OCI-LY1 (cell line): ENCODE measurements around the gene SLC15A4.
"Not testable (repeated sequence)": the region's sequence is repeated elsewhere in the genome, so short reads cannot be mapped to it uniquely, and the experiment has no call there.

Experiments
- H2AFZ ChIP-seq: fragments of 200-600 bp; sonication (generic), shearing (Covaris generic); 2 replicates; pipeline ENCODE4 v1.6.0; 2014; ENCODE audit warnings: antibody characterized with exemption, mild to moderate bottlenecking, low read length
- H3F3A ChIP-seq: fragments of 200-600 bp; sonication (generic), shearing (Covaris generic); 2 replicates; pipeline ENCODE4 v1.6.0; 2014; ENCODE audit warnings: mild to moderate bottlenecking, antibody characterized with exemption, low read length, moderate library complexity; ENCODE audit not compliant: insufficient read depth
- H3K27ac ChIP-seq: fragments of 200-600 bp; sonication (generic); 2 replicates; pipeline ENCODE4 v1.5.1; 2014; ENCODE audit warnings: low read length, mixed run types, mild to moderate bottlenecking, low read depth; ENCODE audit not compliant: poor library complexity, severe bottlenecking
- H3K27me3 ChIP-seq: fragments of 200-600 bp; sonication (generic); 2 replicates; pipeline ENCODE4 v1.6.0; 2014; ENCODE audit warnings: antibody characterized with exemption, mild to moderate bottlenecking, low read length, moderate library complexity; ENCODE audit not compliant: insufficient read depth
- H3K36me3 ChIP-seq: fragments of 200-600 bp; sonication (generic); 2 replicates; pipeline ENCODE4 v1.6.1; 2014; ENCODE audit warnings: mild to moderate bottlenecking, antibody characterized with exemption, low read length, moderate library complexity, mixed read lengths; ENCODE audit not compliant: insufficient read depth
- H3K4me1 ChIP-seq: fragments of 200-600 bp; sonication (generic); 2 replicates; pipeline ENCODE4 v1.5.1; 2014; ENCODE audit warnings: mild to moderate bottlenecking, low read length, moderate library complexity; ENCODE audit not compliant: insufficient read depth, severe bottlenecking
- H3K4me2 ChIP-seq: fragments of 200-600 bp; sonication (generic), shearing (Covaris generic); 2 replicates; pipeline ENCODE4 v1.6.1; 2014; ENCODE audit warnings: low read length
- H3K4me3 ChIP-seq: fragments of 200-600 bp; sonication (generic); 2 replicates; pipeline ENCODE4 v1.5.1; 2014; ENCODE audit warnings: low read length, low read depth, mild to moderate bottlenecking, mixed read lengths; ENCODE audit not compliant: poor library complexity, severe bottlenecking
- H3K79me2 ChIP-seq: fragments of 200-600 bp; shearing (Covaris generic); 2 replicates; pipeline ENCODE4 v1.6.1; 2016; ENCODE audit warnings: mixed run types, low read length, mixed read lengths; ENCODE audit not compliant: insufficient read depth
- H3K9ac ChIP-seq: fragments of 200-600 bp; sonication (generic), shearing (Covaris generic); 2 replicates; pipeline ENCODE4 v1.6.1; 2014; ENCODE audit warnings: mild to moderate bottlenecking, low read length, mixed read lengths
- H3K9me2 ChIP-seq: fragments of 200-600 bp; sonication (generic), shearing (Covaris generic); 2 replicates; pipeline ENCODE4 v1.6.1; 2014; ENCODE audit warnings: low read depth, mild to moderate bottlenecking, low read length, mixed read lengths
- H3K9me3 ChIP-seq: fragments of 200-600 bp; shearing (Covaris generic); 2 replicates; pipeline ENCODE4 v1.6.1; 2014; ENCODE audit warnings: low read length, mixed read lengths
- H4K20me1 ChIP-seq: fragments of 200-600 bp; sonication (generic), shearing (Covaris generic); 2 replicates; pipeline ENCODE4 v1.6.0; 2016; ENCODE audit warnings: mild to moderate bottlenecking, low read length; ENCODE audit not compliant: insufficient read depth
- EZH2 ChIP-seq: fragments of 200-600 bp; sonication (generic), shearing (Covaris generic); IDR thresholded peaks from 2 replicates; pipeline ENCODE4 v1.8.0; 2017; ENCODE audit warnings: borderline replicate concordance, mixed run types, mild to moderate bottlenecking, antibody characterized with exemption, low read length, moderate library complexity, mixed read lengths
- TF ChIP-seq, protein P1 (sequence below): fragments of 200-600 bp; sonication (generic), shearing (Covaris generic); IDR thresholded peaks from 2 replicates; pipeline ENCODE4 v1.5.1; 2017; ENCODE audit warnings: mild to moderate bottlenecking, antibody characterized with exemption, low read length, moderate library complexity, mixed read lengths

SLC15A4 gene

DNA sequence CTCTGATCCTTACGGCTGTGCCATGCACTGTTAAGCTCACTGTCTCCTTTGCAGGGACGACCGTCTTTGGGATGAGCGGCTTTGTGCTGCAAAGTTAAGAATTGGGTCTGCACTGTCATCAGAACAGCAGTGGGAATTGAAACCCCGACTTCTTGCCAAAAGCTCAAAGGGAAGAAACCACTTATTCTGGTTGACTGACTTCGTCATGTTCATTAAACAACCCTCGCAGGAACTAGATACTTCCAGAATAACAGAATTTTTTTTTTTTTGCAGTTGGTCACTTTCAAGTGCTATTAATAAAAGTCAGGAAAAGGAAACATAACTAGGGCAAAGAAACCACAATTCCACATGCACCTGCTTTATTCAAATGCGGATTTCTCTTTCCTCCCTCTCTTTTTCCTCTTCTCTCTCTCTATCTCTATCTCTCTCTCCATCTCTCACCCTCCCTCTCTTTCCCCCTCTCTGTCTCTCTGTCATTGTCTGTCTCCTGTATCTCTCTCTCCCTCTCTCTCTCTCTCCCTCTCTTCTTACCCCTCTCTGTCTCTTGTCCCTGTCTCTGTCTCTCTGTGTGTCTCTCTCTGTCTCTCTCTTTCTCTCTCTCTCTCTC is 17.2 kb upstream of the SLC15A4 start:
- no peaks in the 10 kb centered on the region for H3F3A ChIP-seq
- no peak overlapping the region for H2AFZ ChIP-seq
- H3K4me3 ChIP-seq = no peak overlapping the region
- H3K27me3 ChIP-seq = no peaks in the 10 kb centered on the region
- H3K9ac ChIP-seq = no peak overlapping the region
- no peaks in the 10 kb centered on the region for H3K79me2 ChIP-seq
- no peaks in the 10 kb centered on the region for H3K9me3 ChIP-seq
- H3K36me3 ChIP-seq = no peaks in the 10 kb centered on the region
- H3K9me2 ChIP-seq = no peaks in the 10 kb centered on the region
- peak overlapping the region; percentile 16; the same call in 1 of the 2 replicates for H3K4me2 ChIP-seq
- TF ChIP-seq, protein P1, sequence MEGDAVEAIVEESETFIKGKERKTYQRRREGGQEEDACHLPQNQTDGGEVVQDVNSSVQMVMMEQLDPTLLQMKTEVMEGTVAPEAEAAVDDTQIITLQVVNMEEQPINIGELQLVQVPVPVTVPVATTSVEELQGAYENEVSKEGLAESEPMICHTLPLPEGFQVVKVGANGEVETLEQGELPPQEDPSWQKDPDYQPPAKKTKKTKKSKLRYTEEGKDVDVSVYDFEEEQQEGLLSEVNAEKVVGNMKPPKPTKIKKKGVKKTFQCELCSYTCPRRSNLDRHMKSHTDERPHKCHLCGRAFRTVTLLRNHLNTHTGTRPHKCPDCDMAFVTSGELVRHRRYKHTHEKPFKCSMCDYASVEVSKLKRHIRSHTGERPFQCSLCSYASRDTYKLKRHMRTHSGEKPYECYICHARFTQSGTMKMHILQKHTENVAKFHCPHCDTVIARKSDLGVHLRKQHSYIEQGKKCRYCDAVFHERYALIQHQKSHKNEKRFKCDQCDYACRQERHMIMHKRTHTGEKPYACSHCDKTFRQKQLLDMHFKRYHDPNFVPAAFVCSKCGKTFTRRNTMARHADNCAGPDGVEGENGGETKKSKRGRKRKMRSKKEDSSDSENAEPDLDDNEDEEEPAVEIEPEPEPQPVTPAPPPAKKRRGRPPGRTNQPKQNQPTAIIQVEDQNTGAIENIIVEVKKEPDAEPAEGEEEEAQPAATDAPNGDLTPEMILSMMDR = no peak
- TF ChIP-seq EZH2 = no peak
- peaks cover 10% of the 10 kb centered on the region for H3K4me1 ChIP-seq
- no peaks in the 10 kb centered on the region for H4K20me1 ChIP-seq
- H3K27ac ChIP-seq = no peak overlapping the region

GRCh38 chr12:128839885-128840284 is 16.1 kb upstream of the SLC15A4 start:
- not testable (repeated sequence) for H3K9me3 ChIP-seq, H3K27ac ChIP-seq, H3K4me2 ChIP-seq, H3K36me3 ChIP-seq, H3F3A ChIP-seq, H3K27me3 ChIP-seq, H3K79me2 ChIP-seq, H3K9ac ChIP-seq, H4K20me1 ChIP-seq, H2AFZ ChIP-seq, H3K9me2 ChIP-seq, H3K4me3 ChIP-seq
- peaks cover 10% of the 10 kb centered on the region for H3K4me1 ChIP-seq

- Histone ChIP-seq H3K4me2 (no peak overlapping the region), H3K9ac (no peak overlapping the region), H3K79me2 (no peaks in the 10 kb centered on the region), H3K9me2 (no peaks in the 10 kb centered on the region), H3K36me3 (no peaks in the 10 kb centered on the region), H3K9me3 (no peaks in the 10 kb centered on the region), H3K27ac (no peak overlapping the region), H3K4me1 (peaks cover 23% of the 10 kb centered on the region), H4K20me1 (no peaks in the 10 kb centered on the region), H2AFZ (no peak overlapping the region), H3K4me3 (no peak overlapping the region), H3K27me3 (no peaks in the 10 kb centered on the region), H3F3A (no peaks in the 10 kb centered on the region)
- no peak for TF ChIP-seq EZH2
- TF ChIP-seq, protein P1 = no peak
These were observed 9.7 kb upstream of the SLC15A4 start for GRCh38 chr12:128833418-128833817.

- H3K4me2 ChIP-seq = peak overlapping the region; percentile 50
- H4K20me1 ChIP-seq = no peaks in the 10 kb centered on the region
- H2AFZ ChIP-seq = no peak overlapping the region
- H3K9ac ChIP-seq = no peak overlapping the region
- TF ChIP-seq, protein P1 = no peak
- no peak for TF ChIP-seq EZH2
- no peaks in the 10 kb centered on the region; the same call in 1 of the 2 replicates for H3K36me3 ChIP-seq
- no peaks in the 10 kb centered on the region for H3K9me2 ChIP-seq
- H3F3A ChIP-seq = no peaks in the 10 kb centered on the region
- no peaks in the 10 kb centered on the region for H3K79me2 ChIP-seq
- H3K4me3 ChIP-seq = no peak overlapping the region
- H3K27ac ChIP-seq = peak overlapping the region; percentile 66
- H3K9me3 ChIP-seq = no peaks in the 10 kb centered on the region
- no peaks in the 10 kb centered on the region for H3K27me3 ChIP-seq
- H3K4me1 ChIP-seq = peaks cover 23% of the 10 kb centered on the region
These were observed 6.7 kb upstream of the SLC15A4 start for GRCh38 chr12:128830505-128830893.
